BJ (cell line): Measurements from ENCODE around the gene POLR3K. TPM values are rescaled to one million over a fixed set of nuclear protein-coding genes. Genes with fewer than 3 reads are reported as not detected.
A peak's percentile ranks its signal among the peaks of the same experiment; 100 is the strongest.

Source experiments
- CTCF ChIA-PET: fragments of 350-600 bp; formaldehyde crosslinking; extraction: SDS; loops from one replicate; lab custom pipeline; 2021; ENCODE audit warnings: antibody characterized with exemption, inconsistent platforms; lab: Yijun Ruan, JAX
- POLR2A ChIA-PET: fragments of 300-600 bp; sonication (Branson Sonifier 250); formaldehyde crosslinking; extraction: SDS; loops from one replicate; lab custom pipeline; 2021; ENCODE audit warnings: antibody characterized with exemption; lab: Charles Lee
- DNase-seq: peaks from one replicate; pipeline ENCODE4 v3.0.0-alpha.2; 2011; ENCODE audit warnings: low read depth
- H3K27me3 ChIP-seq: 2 replicates; pipeline ENCODE4 v1.6.0; 2011; ENCODE audit warnings: low read length; ENCODE audit not compliant: control insufficient read depth, insufficient read depth
- H3K36me3 ChIP-seq: 2 replicates; pipeline ENCODE4 v1.5.1; 2011; ENCODE audit warnings: low read length; ENCODE audit not compliant: control insufficient read depth, insufficient read depth
- H3K4me3 ChIP-seq: 2 replicates; pipeline ENCODE4 v1.5.1; 2011; ENCODE audit warnings: low read depth, mild to moderate bottlenecking, control low read depth, low read length
- CTCF ChIP-seq: IDR thresholded peaks from 2 replicates; pipeline ENCODE4 v1.5.1; 2011; ENCODE audit warnings: low read depth, mild to moderate bottlenecking, control low read depth, inconsistent platforms, low read length, moderate library complexity; ENCODE audit not compliant: insufficient read depth
- polyA plus RNA-seq: library from polyadenylated mRNA; depleted of rRNA; stranded (reverse); fragments of >200 nt; gene quantifications from 2 replicates; pipeline ENCODE4 v1.2.3, GENCODE V29; 2011

The POLR3K gene
- polyA plus RNA-seq, 1 experiment: 14.3 TPM

- Histone ChIP-seq H3K4me3 (peak overlapping the region; percentile 74), H3K27me3 (no peaks in the 10 kb centered on the region), H3K36me3 (peaks cover 18% of the 10 kb centered on the region)
- DNase-seq: no peak
- ChIA-PET CTCF (interaction anchor here (6.4 to 21.0 kb wide), 2 partner anchors 13 to 14 kb away, joined by 57 to 544 read pairs; no protein-coding TSS in a partner anchor), POLR2A (no interaction called here)
- no peak for TF ChIP-seq CTCF
Measured at GRCh38 chr16:79151-80054, 26.0 kb upstream of the POLR3K start.

GRCh38 chr16:78444-79150 is 25.2 kb upstream of the POLR3K start:
- Histone ChIP-seq H3K4me3 (peak overlapping the region; percentile 74), H3K36me3 (peaks cover 13% of the 10 kb centered on the region), H3K27me3 (no peaks in the 10 kb centered on the region)
- no peak for DNase-seq
- POLR2A ChIA-PET: no interaction called here
- TF ChIP-seq CTCF: no peak
- CTCF ChIA-PET: interaction anchor here (0.6 to 21.0 kb wide), 3 partner anchors 13 to 21 kb away, joined by 3 to 544 read pairs (median 57); no protein-coding TSS in a partner anchor

- no peak for DNase-seq
- ChIA-PET POLR2A (no interaction called here), CTCF (interaction anchor here (6.4 to 21.0 kb wide), 2 partner anchors 12 to 14 kb away, joined by 57 to 544 read pairs; no protein-coding TSS in a partner anchor)
- Histone ChIP-seq H3K27me3 (no peaks in the 10 kb centered on the region), H3K36me3 (peaks cover 13% of the 10 kb centered on the region), H3K4me3 (peak within 1 kb of the TSS; percentile 74)
- TF ChIP-seq CTCF: no peak
Measured at GRCh38 chr16:77807-78443, 24.5 kb upstream of the POLR3K start, which contains the start of gene MPG. MPG (plus strand) TSS chr16:78225; CDS start chr16:78310, 85 bp downstream.

GRCh38 chr16:77273-77806 is 23.9 kb upstream of the POLR3K start:
- TF ChIP-seq CTCF: no peak
- ChIA-PET CTCF (interaction anchor here (1.3 to 21.0 kb wide), 3 partner anchors 12 to 30 kb away, joined by 3 to 544 read pairs (median 57); no protein-coding TSS in a partner anchor), POLR2A (no interaction called here)
- Histone ChIP-seq H3K4me3 (peak overlapping the region; percentile 74), H3K36me3 (peaks cover 10% of the 10 kb centered on the region), H3K27me3 (no peaks in the 10 kb centered on the region)
- no peak for DNase-seq
